Esophagus mucosa (tissue), 1 donor: Measurements from ENCODE around the gene PCNA. TPM values are rescaled to one million over a fixed set of nuclear protein-coding genes. Genes with fewer than 3 reads are reported as not detected.
"Not testable (repeated sequence)": the region's sequence is repeated elsewhere in the genome, so short reads cannot be mapped to it uniquely, and the experiment has no call there.

Experiments
- ATAC-seq: fragments of 200-7000 bp; cut with Tn5 transposase; one replicate; pipeline ENCODE4 v1.9.1; 2020
- total RNA-seq: library from RNA; stranded (reverse); gene quantifications from one replicate; pipeline ENCODE4 v1.2.4, GENCODE V29; 2023
- donor health status: DM: yes; HTN: yes; CAD: no.

PCNA gene
- total RNA-seq, 1 donor from 2014 or later = 81.9 TPM

DNA sequence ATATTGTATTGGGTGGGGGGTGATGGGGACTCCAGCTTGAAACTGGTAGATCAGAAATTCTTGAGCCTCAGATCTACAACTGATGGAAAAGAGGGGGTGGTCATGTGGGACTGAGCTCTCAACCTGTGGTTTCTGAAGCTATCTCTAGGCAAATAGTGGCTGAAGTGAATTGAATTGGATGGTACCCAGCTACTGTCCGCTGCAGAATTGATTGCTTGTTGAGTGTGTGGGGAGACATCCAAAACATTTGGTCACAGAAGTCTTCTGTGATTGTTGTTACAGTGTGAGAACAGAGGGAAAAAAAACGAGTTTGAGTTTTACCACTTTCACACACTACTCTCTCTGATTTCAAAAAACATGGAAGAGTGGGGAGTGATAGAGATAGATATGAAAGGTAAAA is 21.9 kb upstream of the PCNA start:
- no peak for ATAC-seq

DNA sequence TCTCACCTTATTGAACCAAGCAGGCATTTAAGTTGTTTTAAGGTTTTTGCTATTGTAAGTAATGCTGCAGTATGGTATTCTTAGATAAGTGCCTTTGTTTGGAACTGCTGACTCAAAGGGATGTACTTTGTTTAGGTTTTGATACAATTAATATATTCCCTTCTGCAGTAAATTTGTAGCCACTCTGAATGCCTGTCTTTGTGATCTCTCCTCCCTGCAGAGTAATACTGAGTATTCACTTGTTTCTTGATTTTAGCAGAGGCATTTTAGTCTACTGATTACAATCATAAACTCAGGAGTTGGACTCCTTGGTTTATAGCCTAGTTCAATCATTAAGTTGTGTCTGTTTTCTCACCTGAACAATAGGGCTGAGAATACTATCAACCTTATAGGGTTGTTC is 20.4 kb upstream of the PCNA start:
- no peak for ATAC-seq

DNA sequence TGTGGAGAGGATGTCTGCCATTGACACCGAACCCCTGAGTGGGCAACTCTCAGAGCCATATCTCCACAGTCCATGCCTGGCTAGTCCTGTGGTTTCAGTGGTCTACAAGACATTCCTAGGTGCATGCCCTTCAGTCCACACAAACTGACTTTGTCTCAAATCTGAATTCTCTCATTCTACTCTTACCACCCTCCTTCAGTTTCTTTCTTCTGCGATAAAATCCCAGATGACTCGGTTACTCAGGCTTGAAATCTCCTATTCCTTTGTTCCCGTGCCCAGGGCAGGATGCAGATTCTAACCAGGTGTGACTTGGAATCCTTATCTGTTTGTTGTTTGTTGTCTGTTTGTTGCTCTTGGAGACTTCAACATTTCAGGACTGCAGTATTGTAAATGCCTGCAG is 16.3 kb upstream of the PCNA start:
- ATAC-seq = no peak

DNA sequence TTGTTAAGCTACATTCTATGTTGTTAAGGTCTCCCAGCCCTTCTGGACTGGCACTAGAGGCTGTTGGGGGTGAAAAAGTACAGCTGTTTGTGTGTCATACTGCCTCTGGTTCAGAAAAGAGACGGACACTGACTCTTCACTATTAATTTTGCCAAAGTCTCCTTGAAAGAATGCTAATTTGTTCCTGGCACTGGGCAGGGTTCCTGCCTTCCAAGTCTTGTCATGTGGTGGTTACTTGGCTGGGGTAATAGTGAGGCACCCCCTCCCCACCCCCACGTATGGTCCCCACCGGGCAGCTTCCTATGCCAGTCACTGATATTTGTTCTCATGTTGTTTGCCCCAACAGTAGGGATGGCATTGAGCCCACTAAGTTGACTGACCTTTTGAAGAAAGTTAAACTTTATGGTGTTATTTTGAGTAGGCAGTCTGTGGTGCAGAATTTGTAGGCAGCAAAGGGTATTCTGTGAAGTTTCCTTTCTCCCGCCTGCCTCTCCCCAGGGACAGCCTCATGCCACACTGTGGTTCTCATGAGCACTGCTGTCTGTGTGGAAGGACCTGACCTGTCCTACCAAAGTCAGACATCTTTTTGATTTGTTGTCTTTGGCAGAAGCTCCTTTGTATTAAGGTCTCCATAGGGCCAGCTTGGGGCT is 15.7 kb upstream of the PCNA start:
- no peak for ATAC-seq

DNA sequence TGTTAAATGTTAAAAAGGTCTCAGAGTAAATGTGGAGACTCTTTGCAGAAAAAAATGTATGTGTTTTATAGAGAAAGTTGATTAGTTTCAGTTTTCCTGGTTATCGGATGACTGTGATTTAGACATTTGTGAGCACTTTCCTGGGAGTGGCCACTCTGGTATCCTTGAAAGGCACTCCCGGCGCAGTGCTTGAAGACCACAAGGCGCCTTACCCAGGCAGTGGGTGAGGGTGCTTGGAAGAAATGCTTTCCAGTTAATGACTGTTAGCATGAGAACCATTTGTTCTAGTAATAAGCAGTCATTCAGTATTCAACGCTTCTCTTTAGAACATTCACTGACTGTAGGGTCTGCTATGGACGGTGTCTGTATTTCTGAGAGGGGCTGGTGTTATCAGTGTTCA is 14.2 kb upstream of the PCNA start:
- no peak for ATAC-seq

DNA sequence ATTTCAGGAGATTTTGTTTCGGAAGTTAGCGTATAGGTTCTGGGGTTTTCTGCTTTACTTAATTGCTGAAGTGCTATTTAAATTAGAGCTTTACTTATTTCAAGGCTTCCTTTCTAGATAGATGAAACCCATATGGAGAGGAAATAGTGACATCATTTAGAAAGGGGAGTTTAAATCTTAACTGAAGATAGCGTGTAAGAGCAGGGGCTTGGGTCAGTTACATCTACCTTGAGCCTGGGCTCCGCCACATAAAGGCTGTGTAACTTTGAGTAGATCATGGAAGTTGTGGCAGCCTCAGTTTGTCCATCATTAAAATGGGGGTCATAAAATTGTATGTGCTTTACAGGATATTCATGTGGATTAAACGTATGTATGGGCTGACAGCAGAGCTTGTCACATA is 11.7 kb upstream of the PCNA start:
- ATAC-seq = no peak

DNA sequence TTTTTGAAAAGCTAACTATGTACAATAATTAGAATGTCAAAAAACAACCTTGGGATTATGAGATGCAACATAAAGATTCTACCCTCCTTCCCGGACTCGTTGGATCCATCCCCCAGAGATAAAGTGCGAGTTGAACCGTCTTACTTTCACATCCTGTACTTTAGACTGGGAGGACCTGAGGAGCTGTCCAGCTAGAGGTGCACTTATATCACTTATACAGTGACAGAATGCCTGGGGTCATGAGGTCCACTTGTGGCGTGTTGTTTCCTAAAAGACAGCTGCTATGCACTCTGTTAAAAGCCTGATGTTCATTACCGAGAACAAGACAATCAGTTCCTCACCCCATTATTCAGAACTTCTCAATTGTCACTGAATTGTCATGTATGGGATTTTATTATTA is 9.1 kb upstream of the PCNA start:
- no peak for ATAC-seq

DNA sequence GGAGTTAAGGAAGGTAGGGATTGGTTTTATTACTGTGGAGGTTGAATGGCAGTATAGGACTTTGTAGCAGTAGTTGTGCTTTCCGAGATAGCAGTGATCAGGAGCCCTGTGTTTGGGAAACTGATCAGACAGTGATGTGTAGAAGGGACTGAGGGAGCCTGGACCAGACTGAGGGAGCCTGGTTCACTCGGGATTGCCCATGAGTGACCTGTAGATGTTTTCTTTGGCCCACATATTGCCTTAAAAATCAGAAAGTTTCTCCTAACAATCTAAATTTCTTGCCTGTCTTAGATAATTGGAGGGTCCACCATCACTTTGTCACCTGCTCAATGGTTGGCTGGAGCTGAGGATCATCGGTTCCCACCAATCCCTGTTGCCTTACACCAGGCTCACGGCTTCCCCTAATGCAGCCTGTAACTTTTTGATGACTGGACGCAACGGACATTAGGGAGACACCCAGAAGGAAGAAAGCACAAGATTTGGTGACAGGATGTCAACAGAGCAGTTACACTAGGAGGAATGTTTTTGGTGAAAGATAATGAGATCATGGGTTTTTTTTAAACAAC is 8.2 kb upstream of the PCNA start:
- ATAC-seq = no peak

DNA sequence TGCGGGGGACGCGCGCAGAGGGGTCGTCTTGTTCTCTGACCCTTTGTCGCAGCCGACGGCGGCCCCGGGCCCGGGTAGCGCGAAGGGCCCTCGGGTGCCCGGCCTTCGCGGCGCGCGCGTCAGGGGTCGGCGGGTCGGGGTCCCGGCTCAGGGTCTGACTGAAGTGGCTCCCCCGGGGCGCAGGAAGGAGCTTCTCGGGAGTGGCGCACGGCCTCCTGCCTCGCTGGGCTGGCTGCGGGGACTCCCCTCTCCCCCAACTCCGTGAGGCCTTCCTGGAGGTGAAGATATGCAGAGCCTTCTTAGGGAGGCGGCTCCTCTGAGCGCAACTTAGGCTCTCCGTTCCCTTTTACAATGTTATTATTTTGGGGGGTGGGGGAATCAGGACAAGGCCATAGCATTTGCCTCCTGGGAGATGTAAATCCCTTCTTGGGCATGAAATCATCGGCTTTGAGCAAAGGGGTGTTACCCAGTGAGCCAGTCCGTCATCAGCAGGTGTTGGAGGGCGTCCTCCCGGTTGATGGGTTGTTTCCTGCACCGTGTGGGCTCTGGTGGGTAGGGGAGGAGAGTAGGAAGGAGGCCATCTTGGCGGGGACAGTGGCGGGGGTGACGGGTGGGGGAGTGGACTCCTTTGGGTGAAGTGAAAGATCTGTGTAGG is 7.6 kb upstream of the PCNA start:
- peak; percentile 31 for ATAC-seq

DNA sequence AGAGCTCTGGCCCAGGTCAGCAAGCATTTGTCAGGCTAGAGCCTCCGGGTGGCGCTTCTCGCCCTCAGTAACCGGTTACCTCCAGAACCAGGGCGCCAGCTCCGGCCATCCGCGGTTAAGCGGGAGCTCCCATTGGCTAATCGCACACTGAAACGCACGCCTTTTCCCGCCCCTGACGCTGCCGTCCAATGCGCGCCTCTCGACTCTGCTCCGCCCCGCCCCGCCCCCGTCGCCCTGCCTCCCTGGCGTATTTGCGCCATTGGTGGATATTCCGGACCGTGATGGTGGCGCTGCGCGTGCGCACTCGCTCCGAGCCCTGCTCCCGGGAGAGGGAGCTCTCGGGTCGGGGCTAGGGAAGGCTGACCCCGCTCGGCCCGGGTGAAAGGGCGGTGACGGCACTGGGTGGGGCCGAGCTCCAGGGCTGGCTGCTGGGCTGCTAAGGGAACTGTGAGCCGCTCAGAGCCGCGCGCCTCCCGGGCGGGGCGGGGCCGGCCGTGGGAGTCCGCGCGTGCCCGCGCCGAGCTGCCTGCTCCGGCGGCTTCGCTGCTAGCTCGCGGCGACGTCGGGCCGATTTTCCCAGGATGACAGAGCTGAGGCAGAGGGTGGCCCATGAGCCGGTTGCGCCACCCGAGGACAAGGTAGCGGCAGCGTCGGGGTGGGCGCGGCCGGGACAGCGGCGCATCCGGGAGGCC is 6.9 kb upstream of the PCNA start, which contains the start of gene CDS2:
Gene CDS2, plus strand, starts transcription at position 497 of the 692 bp plus-strand sequence. Its CDS starts 85 bp downstream, at position 582.
- ATAC-seq = peak; percentile 98

DNA sequence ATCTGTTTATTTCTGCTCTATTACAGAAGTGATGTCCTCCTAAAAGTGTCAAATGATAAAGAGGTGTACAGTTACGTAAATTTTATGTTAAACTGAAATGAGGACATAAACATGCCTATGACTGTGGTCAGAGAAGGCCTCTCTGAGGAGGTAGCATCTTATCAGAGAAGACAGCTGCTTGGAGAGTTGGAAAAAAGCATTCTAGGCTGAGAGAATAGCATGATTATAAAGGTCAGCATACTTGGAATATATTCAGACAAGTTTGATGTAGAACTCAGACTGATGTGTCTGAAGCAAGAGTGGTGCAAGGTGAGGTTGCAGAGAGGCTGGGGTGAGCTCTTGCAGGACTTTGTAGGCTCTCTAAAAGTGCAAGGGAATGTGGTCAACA is 3.1 kb upstream of the PCNA start:
- ATAC-seq = no peak

DNA sequence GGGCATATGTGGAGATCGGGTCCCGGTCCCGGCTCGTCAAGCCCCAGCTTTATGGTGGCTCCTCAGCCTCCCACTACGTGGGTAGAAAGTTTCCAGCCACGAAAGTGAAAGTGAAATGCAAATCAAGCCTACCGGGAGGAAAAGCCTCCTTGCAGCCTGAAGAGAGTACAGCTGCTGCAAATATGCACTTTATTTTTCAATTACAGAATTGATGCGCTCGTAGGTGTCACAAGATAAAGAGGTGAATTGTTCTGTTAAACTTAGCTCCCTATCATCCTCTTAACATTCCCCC is 373 bp upstream of the PCNA start:
- no peak for ATAC-seq

DNA sequence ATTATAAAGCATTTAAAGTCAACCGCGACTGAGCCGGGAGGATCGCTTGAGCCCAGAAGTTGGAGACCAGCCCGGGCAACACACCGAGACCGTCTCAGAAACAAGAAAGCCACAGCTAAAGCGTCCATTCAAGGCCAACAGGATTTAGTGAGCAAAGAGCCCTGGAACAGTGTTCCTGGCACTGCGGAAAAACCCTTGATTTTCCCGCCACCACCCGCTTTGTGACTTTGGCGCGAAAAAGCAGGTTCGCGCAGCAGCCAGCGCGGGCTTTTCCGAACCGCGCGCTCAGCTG is 669 bp downstream of the PCNA start:
- ATAC-seq = no peak

DNA sequence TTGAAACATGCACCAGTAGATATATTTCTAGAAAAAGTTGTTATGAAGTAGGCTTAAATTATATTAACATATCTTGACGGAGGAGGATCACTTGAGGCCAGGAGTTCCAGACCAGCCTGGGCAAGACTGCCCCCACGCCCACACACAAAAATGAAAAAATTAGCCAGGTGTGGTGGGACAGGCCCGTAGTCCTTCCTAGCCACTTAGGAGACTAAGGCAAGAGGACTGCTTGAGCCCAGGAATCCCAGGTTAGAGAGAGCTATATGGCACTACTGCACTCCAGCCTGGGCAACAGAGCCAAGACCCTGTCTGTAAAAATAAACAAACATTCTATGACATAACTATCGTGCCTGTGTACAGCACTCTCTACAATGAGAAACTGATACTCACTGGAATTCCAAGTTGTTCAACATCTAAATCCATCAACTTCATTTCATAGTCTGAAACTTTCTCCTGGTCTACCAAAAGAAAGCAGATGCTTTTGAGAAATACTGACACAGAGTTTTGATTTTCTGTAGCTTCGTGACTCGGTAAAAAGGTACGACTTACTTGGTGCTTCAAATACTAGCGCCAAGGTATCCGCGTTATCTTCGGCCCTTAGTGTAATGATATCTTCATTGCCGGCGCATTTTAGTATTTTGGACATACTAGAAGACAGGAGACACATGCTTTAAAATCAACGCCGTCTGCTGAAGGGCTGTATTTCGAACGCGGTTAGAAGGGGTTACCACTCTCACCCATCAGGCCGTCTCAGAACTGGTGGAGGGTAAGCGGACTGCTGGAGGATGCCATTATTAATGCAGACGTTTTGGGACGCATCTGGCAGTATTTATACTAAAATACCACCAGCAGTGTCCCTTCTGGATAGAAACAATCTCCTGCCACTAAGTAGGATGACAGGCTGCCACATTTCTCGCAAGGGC is 1.3 kb downstream of the PCNA start:
- ATAC-seq = no peak

DNA sequence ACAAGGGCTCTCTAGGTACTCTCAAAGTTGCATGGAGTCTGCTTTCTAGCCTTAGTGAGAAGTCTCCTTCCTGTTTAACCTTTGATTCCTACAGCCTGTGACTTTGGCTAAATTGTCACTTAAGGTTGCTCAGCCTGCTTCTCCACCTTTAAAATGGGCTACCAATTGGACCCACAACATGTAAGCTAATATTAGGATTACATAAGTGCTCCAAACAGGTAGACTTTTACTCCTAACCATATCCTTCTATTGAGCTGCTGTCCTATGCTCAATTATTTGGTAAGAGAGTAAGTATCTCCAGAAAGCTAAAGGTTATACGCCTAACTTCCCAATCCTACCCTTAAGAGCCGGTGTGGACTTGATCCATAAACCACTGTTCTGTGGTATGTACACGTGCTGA is 2.9 kb downstream of the PCNA start:
- ATAC-seq = no peak

DNA sequence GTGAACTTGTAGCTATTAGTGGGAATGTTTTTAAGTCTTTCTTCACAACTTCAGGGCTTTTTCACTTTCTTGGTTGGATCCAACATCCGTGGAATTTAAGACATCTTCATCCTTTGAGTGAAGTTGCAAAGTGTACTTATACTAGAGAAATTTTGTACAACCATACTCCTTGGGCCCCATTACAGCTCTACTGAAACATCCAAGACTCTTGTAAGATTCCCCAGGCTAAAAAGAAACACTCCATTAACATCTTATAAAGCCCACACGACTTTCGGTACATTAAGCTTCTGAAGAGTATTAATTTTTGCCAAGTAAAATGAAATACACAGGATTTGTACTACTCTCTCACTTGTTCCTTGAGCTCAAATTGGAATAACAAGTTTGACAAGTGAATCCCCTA is 5.4 kb downstream of the PCNA start:
- no peak for ATAC-seq

DNA sequence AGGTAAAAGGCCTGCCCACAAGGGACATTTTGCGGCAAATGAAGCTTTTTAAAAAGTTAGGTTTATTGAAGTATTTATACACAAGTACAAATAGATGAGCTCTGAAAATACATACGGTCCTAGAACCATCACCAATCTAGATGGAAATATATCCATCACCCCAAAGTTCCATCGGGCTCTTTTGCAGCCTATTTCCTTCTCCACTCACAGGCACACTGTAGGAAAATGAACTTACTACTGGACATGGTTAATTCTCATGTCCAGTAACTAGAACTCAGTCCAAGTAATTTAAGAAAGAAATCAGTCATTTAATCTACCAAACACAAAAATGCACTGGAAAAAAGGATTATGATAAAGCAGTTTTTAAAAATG is 6.2 kb downstream of the PCNA start:
- no peak for ATAC-seq

DNA sequence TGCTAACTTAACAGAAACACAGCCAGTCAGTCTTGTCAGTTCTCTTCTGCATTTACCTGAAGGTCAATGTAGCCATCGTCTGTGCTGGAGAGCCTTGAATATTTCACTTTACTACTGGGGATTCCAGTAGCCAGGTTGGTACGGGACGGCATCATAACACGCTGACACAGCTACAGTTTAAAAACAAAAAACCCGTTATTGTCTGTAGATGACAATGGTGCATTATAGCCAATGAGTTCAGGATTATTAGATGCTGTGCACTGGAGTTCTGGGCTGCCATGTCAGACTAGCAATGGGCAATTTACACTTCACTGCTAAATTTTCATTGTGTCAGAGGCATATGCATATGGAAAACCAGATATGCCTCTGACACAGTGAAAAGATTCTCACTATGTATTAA is 10.5 kb downstream of the PCNA start:
- ATAC-seq = no peak

DNA sequence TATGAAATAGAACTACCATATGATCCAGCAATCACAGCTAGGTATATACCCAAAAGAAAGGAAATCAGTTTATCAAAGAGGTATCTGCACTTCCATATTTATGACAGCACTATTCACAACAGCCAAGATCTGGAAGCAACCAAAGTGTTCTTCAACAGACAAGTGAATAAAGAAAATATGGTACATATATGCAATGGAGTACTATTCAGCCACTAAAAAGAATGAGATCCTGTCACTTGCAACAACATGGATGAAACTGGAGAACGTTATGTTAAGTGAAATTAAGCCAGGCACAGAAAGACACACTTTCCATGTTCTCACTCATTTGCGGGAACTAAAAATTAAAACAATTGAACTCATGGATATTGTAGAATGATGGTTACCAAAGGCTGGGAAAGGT is 15.3 kb downstream of the PCNA start:
- ATAC-seq = no peak

DNA sequence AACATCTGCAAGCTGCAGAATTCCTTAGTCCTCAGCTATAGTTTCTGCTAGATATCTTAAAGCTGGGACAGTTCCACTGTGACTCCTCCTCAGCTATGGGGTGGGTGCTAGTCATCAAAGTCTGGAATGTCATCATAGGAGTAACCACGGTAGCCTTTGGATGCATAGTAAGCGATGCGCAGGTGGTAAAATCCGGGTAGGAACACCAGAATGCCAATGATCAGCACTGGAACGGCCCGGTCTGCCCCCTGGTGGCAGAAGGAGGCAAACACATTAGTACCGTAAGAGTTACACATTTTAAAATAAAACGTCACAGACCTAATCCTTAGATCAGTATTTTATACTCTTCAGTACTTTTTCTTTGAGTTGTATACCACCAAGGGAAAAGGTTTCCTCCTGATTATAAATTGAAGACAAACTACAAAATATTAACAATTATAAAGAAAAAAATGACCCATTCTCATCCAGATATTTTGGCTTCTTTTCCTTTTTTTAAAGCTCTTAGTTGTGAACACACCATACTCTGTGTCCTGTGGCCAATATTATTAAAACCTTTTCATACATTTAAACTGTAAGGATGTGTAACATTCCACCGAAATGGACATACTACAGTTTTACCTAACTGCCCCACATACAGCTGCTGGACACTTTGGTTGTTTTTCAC is 18.9 kb downstream of the PCNA start:
- ATAC-seq = peak; percentile 88

DNA sequence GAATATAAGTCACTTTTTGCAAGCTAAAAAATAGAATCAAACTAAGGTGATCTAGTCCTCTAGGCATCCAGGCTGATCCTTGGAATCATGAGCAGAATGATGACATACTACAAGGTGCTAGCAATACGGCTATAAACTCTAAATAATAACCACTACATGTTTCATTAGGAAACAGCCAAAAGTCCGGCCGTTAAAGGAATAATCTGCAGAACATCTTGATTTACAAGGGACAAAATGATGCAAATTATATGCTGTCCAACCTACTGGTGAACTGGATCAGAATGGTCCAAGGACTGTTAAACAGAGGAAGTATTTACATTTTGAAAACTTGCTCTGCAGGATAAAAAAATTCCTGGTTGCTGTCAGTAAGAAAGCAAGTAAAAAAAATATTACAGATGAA is 19.8 kb downstream of the PCNA start:
- not testable (repeated sequence) for ATAC-seq

DNA sequence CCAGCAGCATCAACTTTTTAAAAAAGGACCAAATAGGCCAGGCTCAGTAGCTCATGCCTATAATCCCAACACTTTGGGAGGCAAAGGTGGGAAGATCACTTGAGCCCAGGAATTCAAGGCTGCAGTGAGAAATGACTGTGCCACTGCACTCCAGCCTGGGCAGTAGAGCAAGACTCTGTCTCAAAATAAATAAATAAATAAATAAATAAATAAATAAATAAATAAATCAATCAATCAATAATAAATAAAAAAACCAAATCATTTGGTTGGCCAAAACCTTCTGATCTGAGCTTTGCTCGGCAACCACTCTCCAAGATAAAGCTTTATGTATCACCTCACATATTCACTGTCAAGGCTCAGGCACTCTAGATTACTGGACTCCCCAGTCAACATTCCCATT is 20.7 kb downstream of the PCNA start:
- ATAC-seq = not testable (repeated sequence)

DNA sequence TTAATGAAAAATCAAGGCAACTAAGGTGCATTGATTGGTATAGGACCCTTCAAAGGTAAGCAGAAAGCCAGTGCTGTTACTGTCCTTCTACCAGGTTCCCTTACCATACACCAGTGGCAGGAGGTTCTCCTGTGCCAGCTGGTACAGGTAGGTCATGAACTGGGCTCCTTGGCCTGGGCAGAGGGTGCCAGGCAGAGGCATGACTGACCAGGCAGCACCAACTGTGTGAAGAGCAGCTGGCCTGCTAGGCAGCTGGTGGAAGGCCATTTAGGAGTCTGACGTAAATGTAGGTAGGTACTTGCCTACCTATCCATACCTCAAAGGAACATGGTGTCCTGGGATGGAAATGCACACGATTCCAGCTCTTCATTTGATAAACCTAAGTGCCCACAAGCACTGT is 23.3 kb downstream of the PCNA start:
- no peak for ATAC-seq
